Measurements from ENCODE around the gene PIM2. TPM values are rescaled to one million over a fixed set of nuclear protein-coding genes. Genes with fewer than 3 reads are reported as not detected.

Gene PIM2
- total RNA-seq, 2 experiments from 2014 or later = 213 to 219 TPM

GRCh38 chrX:48919947-48920717 is 1.3 kb upstream of the PIM2 start:
- DNase-seq = no peak
- Mint-ChIP-seq H3K36me3 (peaks cover 58% of the 10 kb centered on the region), H3K9me3 (no peaks in the 10 kb centered on the region), H3K27ac (peak overlapping the region; percentile 96), H3K27me3 (peaks cover 10% of the 10 kb centered on the region), H3K4me1 (peaks cover 39% of the 10 kb centered on the region), H3K4me3 (peak overlapping the region; percentile 90)

- H3K36me3 Mint-ChIP-seq = peaks cover 63% of the 10 kb centered on the region
- peak overlapping the region; percentile 90 for H3K4me3 Mint-ChIP-seq
- peaks cover 10% of the 10 kb centered on the region for H3K27me3 Mint-ChIP-seq
- peak; percentile 52 for DNase-seq
- no peaks in the 10 kb centered on the region for H3K9me3 Mint-ChIP-seq
- H3K27ac Mint-ChIP-seq = peak overlapping the region; percentile 96
- H3K4me1 Mint-ChIP-seq = peaks cover 39% of the 10 kb centered on the region
These were observed 577 bp upstream of the PIM2 start for GRCh38 chrX:48919360-48919841.

DNA sequence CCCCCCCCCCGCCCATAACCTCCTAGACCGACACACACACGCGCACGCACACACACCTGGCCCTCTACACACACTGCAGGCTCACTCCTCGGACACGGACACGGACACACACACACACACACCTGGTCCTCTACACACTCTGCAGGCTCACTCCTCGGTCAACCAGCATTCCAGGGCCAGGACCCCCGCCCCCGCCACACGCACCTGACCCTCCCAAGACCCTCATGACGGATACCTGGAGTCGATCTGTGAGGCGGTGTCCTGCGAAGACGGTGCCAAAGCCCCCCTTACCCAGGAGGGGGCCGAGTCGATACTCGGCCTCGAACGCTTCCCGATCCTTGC is 552 bp downstream of the PIM2 start:
- H3K9me3 Mint-ChIP-seq = no peaks in the 10 kb centered on the region
- H3K4me3 Mint-ChIP-seq = peak overlapping the region; percentile 90
- H3K36me3 Mint-ChIP-seq = peaks cover 69% of the 10 kb centered on the region
- H3K27me3 Mint-ChIP-seq = peaks cover 10% of the 10 kb centered on the region
- H3K4me1 Mint-ChIP-seq = peaks cover 41% of the 10 kb centered on the region
- peak overlapping the region; percentile 96 for H3K27ac Mint-ChIP-seq
- no peak for DNase-seq

GRCh38 chrX:48917139-48918001 is 1.5 kb downstream of the PIM2 start:
- Mint-ChIP-seq H3K9me3 (no peaks in the 10 kb centered on the region), H3K36me3 (peaks cover 70% of the 10 kb centered on the region), H3K27ac (peak overlapping the region; percentile 96), H3K4me3 (peak overlapping the region; percentile 90), H3K4me1 (peaks cover 44% of the 10 kb centered on the region), H3K27me3 (peaks cover 10% of the 10 kb centered on the region)
- DNase-seq = peak; percentile 85

- H3K4me3 Mint-ChIP-seq = peak overlapping the region; percentile 90
- no peaks in the 10 kb centered on the region for H3K9me3 Mint-ChIP-seq
- peaks cover 74% of the 10 kb centered on the region for H3K36me3 Mint-ChIP-seq
- peaks cover 44% of the 10 kb centered on the region for H3K4me1 Mint-ChIP-seq
- peak overlapping the region; percentile 78 for H3K27ac Mint-ChIP-seq
- H3K27me3 Mint-ChIP-seq = peaks cover 18% of the 10 kb centered on the region
- DNase-seq = no peak
These were observed 4.0 kb downstream of the PIM2 start for GRCh38 chrX:48914593-48915493.

DNA sequence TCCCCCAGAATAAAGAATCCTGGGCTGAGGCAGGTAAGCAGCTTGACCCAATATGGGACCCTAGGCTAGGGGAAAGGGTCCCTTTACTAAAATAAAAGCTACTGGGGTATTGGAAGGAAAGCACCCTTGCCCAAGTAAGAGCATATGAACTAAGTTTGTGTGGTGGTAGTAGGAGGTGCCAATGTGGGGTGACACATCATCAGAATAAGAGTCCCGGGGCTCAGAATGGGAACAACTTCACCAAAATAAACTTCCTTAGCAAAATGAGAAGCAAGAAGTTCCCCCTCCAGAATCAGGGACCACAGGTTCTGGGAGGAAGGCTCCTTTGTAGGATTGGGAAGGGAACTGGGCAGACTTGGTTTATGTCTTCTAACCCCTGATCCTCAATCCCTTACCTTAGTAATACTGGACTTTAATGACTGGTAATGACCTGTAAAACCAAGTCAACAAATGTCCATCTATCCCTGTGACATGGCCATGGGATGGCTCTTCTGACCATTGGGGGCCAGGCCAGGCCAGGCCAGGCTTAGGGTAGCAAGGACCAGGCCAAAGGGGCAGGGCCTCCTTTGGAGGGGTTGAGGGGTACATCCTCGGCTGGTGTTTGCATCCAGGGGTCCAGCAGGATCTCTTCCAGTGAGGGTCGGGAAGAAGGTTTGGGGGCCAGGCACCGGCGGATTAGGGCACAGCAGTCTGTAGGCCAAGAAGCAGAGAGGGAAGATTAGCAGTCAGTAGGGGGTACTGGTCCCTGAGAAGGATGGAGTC is 5.0 kb downstream of the PIM2 start:
- Mint-ChIP-seq H3K27ac (peak overlapping the region; percentile 78), H3K36me3 (peaks cover 71% of the 10 kb centered on the region), H3K4me3 (peak overlapping the region; percentile 90), H3K27me3 (peaks cover 18% of the 10 kb centered on the region), H3K4me1 (peaks cover 39% of the 10 kb centered on the region), H3K9me3 (no peaks in the 10 kb centered on the region)
- DNase-seq = no peak

DNA sequence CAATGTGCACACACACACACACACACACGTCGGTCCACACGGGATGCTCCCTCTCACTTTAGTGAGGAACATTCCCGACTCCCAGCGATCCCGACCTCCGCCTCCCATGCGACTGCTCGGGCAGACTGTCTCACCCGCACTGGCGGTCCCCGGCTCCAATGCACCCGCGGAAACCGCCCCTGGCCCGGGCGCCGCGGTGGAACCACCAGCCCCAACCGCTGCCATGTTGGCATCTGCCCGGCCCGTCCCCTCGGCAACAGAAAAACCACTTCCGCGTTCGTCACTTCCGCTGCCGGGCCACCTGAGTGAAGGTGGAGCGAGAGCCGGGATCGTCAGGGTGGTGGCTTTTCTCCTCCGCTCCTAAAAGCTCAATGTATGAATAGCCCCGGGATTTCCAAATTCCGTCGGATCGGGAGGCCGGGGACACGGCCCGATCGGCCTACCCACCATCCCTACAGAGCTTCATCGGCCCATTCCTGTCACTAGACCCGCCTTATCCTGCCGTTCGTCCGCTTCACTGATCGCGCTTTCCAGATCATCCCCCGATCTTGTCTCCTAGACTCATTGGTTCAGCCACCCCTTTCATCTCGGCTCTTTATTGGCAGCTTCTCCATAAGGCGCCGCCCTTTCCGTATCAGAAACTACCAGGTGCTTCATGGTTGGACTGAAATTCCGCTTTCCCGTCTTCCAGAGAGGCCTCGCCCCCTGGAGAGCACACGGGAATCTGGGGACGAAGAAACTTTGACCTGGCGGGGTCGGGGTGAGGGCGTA is 7.2 kb downstream of the PIM2 start, which contains the start of gene SLC35A2:
Gene SLC35A2, minus strand, starts transcription at position 235 of the 771 bp plus-strand sequence. Its CDS starts 10 bp downstream, at position 225.
- Mint-ChIP-seq H3K27ac (peak within 1 kb of the TSS; percentile 94), H3K36me3 (peaks cover 51% of the 10 kb centered on the region), H3K4me1 (peaks cover 37% of the 10 kb centered on the region), H3K9me3 (no peaks in the 10 kb centered on the region), H3K4me3 (peak within 1 kb of the TSS; percentile 90), H3K27me3 (peaks cover 8% of the 10 kb centered on the region)
- DNase-seq = peak; percentile 86

DNA sequence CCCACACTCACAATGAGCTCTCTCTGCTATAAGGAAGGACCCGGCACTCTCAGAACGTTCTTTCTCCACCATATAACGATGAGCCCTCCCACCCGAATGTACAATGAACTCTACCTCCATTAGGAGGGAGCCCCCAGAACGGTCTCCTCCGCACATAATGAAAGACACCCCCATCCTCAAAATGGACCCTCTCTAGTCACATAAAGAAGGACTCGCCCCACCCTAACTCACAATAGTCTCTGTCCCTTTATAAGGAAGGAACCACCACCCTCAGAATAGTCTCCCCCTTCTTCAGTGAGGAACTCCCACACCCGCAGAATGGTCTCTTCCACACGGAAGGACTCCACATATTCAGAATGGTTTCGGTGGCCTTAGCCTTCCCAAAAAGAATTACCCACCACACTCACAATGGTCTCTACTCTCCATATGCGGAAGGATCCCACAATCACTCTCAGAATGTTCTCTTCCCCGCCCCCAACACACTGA is 7.9 kb downstream of the PIM2 start:
- Mint-ChIP-seq H3K4me1 (peaks cover 37% of the 10 kb centered on the region), H3K36me3 (peaks cover 45% of the 10 kb centered on the region), H3K27me3 (peaks cover 8% of the 10 kb centered on the region), H3K9me3 (no peaks in the 10 kb centered on the region), H3K27ac (peak overlapping the region; percentile 94), H3K4me3 (peak overlapping the region; percentile 90)
- DNase-seq = no peak

DNA sequence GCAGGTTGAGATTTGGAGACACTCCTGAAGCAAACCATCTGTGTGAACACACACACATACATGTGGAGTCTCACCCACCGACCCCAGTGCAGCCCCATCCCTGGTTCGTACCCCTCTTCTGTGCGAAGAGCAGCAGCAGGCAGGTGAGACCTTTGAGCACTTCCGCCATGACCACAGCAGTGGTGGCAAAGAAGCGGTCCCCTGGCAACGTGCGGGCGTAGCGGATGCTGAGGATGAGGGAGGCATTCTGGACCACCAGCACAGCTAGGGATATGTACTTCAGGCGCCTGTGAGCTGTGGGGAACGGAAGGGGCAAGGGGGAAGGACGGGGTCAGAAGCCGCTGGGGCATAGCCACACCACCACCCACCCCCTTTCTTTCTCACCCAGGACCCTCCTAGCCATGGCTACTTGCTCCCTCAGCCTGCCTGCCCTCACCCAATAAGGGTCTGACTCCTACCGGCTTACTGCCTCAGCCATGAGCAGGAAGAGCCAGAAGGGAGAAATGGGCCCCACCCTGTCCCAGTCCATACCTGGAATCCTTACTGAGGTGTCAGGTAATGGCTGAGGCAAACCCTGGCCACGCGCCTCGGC is 9.0 kb downstream of the PIM2 start:
- Mint-ChIP-seq H3K27ac (no peak overlapping the region), H3K4me3 (peak overlapping the region; percentile 90), H3K4me1 (peaks cover 34% of the 10 kb centered on the region), H3K36me3 (peaks cover 34% of the 10 kb centered on the region), H3K27me3 (peaks cover 8% of the 10 kb centered on the region), H3K9me3 (no peaks in the 10 kb centered on the region)
- DNase-seq = no peak

DNA sequence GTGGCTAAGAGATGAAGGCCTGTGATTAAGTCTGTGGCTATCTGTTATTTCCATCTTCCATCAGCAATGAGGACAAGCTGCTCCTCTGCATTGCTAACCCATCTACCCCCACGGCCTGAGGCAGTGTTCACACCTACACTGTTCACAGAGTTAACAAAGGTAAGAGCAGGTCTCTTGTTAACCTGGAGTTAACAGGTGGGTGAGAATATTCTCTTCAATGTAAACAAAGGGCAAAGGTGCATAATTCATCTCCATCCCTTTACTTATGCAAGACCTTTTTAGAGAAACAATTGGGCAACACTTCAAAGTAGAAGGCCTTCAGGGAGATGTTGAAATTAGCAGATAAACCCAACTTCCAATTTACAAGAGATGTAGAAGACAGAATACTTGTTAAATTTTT is 10.2 kb downstream of the PIM2 start:
- Mint-ChIP-seq H3K9me3 (no peaks in the 10 kb centered on the region), H3K27ac (no peak overlapping the region), H3K27me3 (peaks cover 8% of the 10 kb centered on the region), H3K4me1 (peaks cover 25% of the 10 kb centered on the region), H3K4me3 (no peak overlapping the region), H3K36me3 (peaks cover 22% of the 10 kb centered on the region)
- DNase-seq = no peak

DNA sequence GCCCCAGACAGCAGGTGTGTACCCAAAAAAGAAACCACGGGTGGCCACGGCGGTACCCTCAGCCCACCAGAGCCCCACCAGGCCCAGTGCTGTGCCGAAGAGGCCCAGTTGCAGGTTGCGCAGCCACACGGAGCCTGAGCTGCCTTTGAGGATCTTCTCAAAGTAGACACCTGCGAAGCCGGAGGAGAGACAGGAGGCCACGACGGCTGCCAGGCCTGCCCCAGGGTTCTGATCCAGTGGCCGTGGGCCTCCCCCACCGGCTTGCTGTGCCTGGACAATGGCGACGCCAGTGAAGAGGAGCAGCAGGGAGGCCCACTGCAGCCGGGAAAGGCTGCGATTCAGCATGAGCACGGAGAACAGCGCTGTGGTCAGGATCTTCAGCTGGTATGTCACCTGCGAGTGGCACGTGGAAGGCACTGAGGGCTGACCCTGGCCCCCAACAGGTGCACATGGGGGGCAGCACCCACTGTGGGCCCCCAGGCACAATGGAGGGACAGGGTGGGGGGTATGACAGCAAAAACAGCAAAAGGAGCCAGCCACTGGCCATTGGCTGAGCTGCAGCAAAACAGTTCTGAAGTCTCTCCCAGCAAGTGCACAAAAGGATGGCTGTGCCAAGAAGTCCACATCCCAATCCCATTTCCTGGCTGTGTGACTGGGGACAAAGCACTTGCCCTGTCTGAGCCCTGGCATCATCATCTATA is 13.6 kb downstream of the PIM2 start:
- H3K27ac Mint-ChIP-seq = no peak overlapping the region
- DNase-seq = no peak
- peaks cover 1% of the 10 kb centered on the region for H3K4me1 Mint-ChIP-seq
- H3K4me3 Mint-ChIP-seq = no peak overlapping the region
- no peaks in the 10 kb centered on the region for H3K9me3 Mint-ChIP-seq
- no peaks in the 10 kb centered on the region for H3K27me3 Mint-ChIP-seq
- peaks cover 2% of the 10 kb centered on the region for H3K36me3 Mint-ChIP-seq

DNA sequence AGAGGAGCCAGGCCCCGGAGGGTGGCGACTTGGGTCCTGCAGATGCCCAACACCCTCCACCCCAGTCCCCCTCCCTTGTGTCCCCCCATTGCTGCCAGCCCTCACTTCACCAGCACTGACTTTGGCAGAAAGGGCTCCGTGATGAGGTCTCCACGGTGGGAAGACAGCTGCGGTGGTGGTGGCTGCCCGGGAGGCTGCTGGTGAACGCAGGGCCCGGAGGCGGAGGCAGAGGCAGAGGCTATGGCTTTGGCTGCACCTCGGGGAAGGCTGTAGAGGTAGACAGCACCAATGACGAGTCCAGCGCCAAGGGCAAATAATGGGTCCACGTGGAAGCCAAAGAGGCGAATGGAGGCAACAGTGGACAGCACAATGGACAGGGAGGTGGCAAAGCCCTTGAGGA is 14.2 kb downstream of the PIM2 start:
- no peak overlapping the region for H3K4me3 Mint-ChIP-seq
- no peak overlapping the region for H3K27ac Mint-ChIP-seq
- H3K27me3 Mint-ChIP-seq = no peaks in the 10 kb centered on the region
- peaks cover 2% of the 10 kb centered on the region for H3K36me3 Mint-ChIP-seq
- H3K9me3 Mint-ChIP-seq = no peaks in the 10 kb centered on the region
- no peak for DNase-seq
- H3K4me1 Mint-ChIP-seq = peaks cover 3% of the 10 kb centered on the region

All from activated naive CD8-positive, alpha-beta T cell treated with anti-CD3 and anti-CD28 coated beads for 36 hours (primary cell).